ENCODE measurements around the gene SNRNP48. TPM values are rescaled to one million over a fixed set of nuclear protein-coding genes. Genes with fewer than 3 reads are reported as not detected.

SNRNP48 gene
- total RNA-seq, 1 experiment from 2014 or later, result 26.2 TPM

GRCh38 chr6:7542874-7543624, 46.9 kb upstream of the SNRNP48 start (continued):
- TF ChIP-seq ZBTB33 (IDR thresholded peaks at IDR 0.05; ENCODE audit: extremely low read depth, insufficient replicate concordance, low read length), result no peak
- TF ChIP-seq EZH2phosphoT487 (IDR thresholded peaks at IDR 0.05; ENCODE audit: borderline replicate concordance), result no peak
- no peak for TF ChIP-seq SRF (IDR thresholded peaks at IDR 0.05; ENCODE audit: low read depth)
- peak; percentile 61; the same call in 1 of the 2 replicates for TF ChIP-seq SIN3A (IDR thresholded peaks at IDR 0.05; ENCODE audit: low read depth)

- H3K27ac ChIP-seq (ENCODE audit: low read depth, low read length), result no peak overlapping the region
- no peaks in the 10 kb centered on the region for H4K20me1 ChIP-seq (ENCODE audit: insufficient read depth)
- H3K9ac ChIP-seq (ENCODE audit: low read length), result no peak overlapping the region; the same call in 1 of the 2 replicates
- ATAC-seq (no peak), DNase-seq (ENCODE audit: low read depth, low spot score) (no peak)
- no peaks in the 10 kb centered on the region for H3K9me2 ChIP-seq (ENCODE audit: insufficient read depth)
- TF ChIP-seq JUND (IDR thresholded peaks at IDR 0.05), result no peak
- no peak for TF ChIP-seq POLR2AphosphoS5 (IDR thresholded peaks at IDR 0.05; ENCODE audit: low read depth, low read length)
- TF ChIP-seq POLR2A (IDR thresholded peaks at IDR 0.05; ENCODE audit: borderline replicate concordance, extremely low read depth, insufficient read depth, insufficient read length), result no peak
- TF ChIP-seq ATF3 (IDR thresholded peaks at IDR 0.05), result no peak
- no peak for TF ChIP-seq CEBPB (IDR thresholded peaks at IDR 0.05; ENCODE audit: low read depth)
- no peak for TF ChIP-seq SIN3A (IDR thresholded peaks at IDR 0.05; ENCODE audit: low read depth)
- no TSS peak for BruUV-seq (replicated peaks)
- no peaks in the 10 kb centered on the region for H3K36me3 ChIP-seq (ENCODE audit: control insufficient read depth in 1 of 2, insufficient read depth in 2 of 2, low read length in 2 of 2)
- H3K4me1 ChIP-seq (ENCODE audit: control insufficient read depth in 1 of 2, insufficient read depth in 2 of 2, low read length in 2 of 2), result peaks cover 35 to 57% of the 10 kb centered on the region in 2 experiments
- peak overlapping the region in 1 of 2 experiments; percentile 96; a peak in 1 of 4 replicates for H3K4me3 ChIP-seq (replicated peaks in 1 of 2; ENCODE audit: low read depth in 1 of 2, low read length in 2 of 2)
- peak overlapping the region; percentile 86; the same call in 1 of the 2 replicates for H3K4me2 ChIP-seq (ENCODE audit: low read length)
- RAD21 ChIA-PET (ENCODE audit: low non-redundant PET in 1 of 2, low total read pairs in 2 of 2, uncharacterized antibody in 2 of 2, unreplicated experiment in 2 of 2), result no interaction called here
- H2AFZ ChIP-seq (ENCODE audit: low read depth, low read length, poor library complexity, severe bottlenecking), result no peak overlapping the region
- H3K9me3 ChIP-seq (ENCODE audit: control insufficient read depth in 1 of 2, insufficient read depth in 1 of 2, low read depth in 1 of 2, low read length in 2 of 2), result no peaks in the 10 kb centered on the region
- H3K27me3 ChIP-seq (ENCODE audit: insufficient read depth, low read length), result no peaks in the 10 kb centered on the region
- peaks cover 70% of the 10 kb centered on the region for H3K79me2 ChIP-seq (ENCODE audit: insufficient read depth, low read length)
- POLR2A ChIA-PET, result no interaction called here
- CTCF ChIA-PET, result no interaction called here
- intact Hi-C loops (cut with micrococcal nuclease), result loop anchor here (5.0 kb wide), 2 partner anchors 77 to 117 kb away; no protein-coding TSS in a partner anchor
Measured at GRCh38 chr6:7543789-7544424, 46.1 kb upstream of the SNRNP48 start.

All from HCT116 (cell line).